ENCODE data around the gene WNT7B.

Gene WNT7B

GRCh38 chr22:45903355-45904135 lies 73.4 kb downstream of the WNT7B start:
- DNase-seq: no peak

GRCh38 chr22:45897736-45898135 lies 79.2 kb downstream of the WNT7B start:
- no peak for DNase-seq

GRCh38 chr22:45896964-45897538 lies 79.9 kb downstream of the WNT7B start:
- no peak for DNase-seq

GRCh38 chr22:45896153-45896951 lies 80.6 kb downstream of the WNT7B start:
- no peak for DNase-seq

GRCh38 chr22:45895436-45896152 lies 81.4 kb downstream of the WNT7B start:
- no peak for DNase-seq

GRCh38 chr22:45893516-45893915 lies 83.4 kb downstream of the WNT7B start:
- DNase-seq: no peak

GRCh38 chr22:45892681-45893461 lies 84.1 kb downstream of the WNT7B start:
- no peak for DNase-seq

GRCh38 chr22:45891996-45892621 lies 84.9 kb downstream of the WNT7B start:
- no peak for DNase-seq

- DNase-seq: no peak
Measured at GRCh38 chr22:45891471-45891995, 85.4 kb downstream of the WNT7B start.

GRCh38 chr22:45891021-45891421 lies 85.9 kb downstream of the WNT7B start:
- DNase-seq: no peak

GRCh38 chr22:45890351-45890635 lies 86.7 kb downstream of the WNT7B start:
- DNase-seq: no peak

- DNase-seq: no peak
Measured at GRCh38 chr22:45889539-45890350, 87.2 kb downstream of the WNT7B start.

GRCh38 chr22:45889093-45889538 lies 87.8 kb downstream of the WNT7B start:
- no peak for DNase-seq

GRCh38 chr22:45888221-45889092 lies 88.5 kb downstream of the WNT7B start:
- no peak for DNase-seq

- DNase-seq: no peak
Measured at GRCh38 chr22:45887202-45888131, 89.5 kb downstream of the WNT7B start.

GRCh38 chr22:45886540-45886939 lies 90.4 kb downstream of the WNT7B start:
- no peak for DNase-seq

- DNase-seq: no peak
Measured at GRCh38 chr22:45885941-45886395, 91.0 kb downstream of the WNT7B start.

- no peak for DNase-seq
Measured at GRCh38 chr22:45885171-45885840, 91.7 kb downstream of the WNT7B start.

All from CD4-positive, alpha-beta T cell treated with Interleukin-17A for 1 hour (primary cell).